ENCODE measurements around the gene PDE1C. TPM values are rescaled to one million over a fixed set of nuclear protein-coding genes. Genes with fewer than 3 reads are reported as not detected.
A peak's percentile ranks its signal among the peaks of the same experiment; 100 is the strongest.

The PDE1C gene
- total and polyA plus RNA-seq, 11 donors = 35.3 to 307 (median 141) TPM

DNA sequence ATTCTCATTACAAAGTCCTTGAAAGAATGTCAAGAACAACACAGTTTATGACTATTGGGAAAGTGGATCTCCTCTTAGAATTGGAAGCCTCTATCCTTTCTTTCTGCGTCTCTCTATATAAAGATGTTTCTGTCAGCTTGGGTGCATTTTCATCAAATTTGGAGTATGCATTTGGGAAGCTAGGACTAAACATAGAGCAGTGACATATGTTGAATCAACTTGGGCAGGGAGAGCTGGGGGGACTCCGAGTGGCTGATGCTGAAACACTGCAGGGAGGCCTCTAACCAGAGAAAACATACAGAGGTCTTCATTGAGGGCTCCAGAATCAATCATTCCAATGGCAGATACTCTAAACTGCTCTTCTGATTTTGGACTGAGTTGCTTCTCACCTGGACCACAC, 147.4 kb downstream of the PDE1C start:
- H3K4me3 ChIP-seq = no peak overlapping the region
- WGBS, 4 donors = 73 to 80% (median 76%) methylated on average over 2 of the region's 2 CpGs
- ATAC-seq (no peak), DNase-seq (no peak)
- intact Hi-C loops (cut with DNase I) = no loop called here
- H3K4me1 ChIP-seq = peaks cover 0 to 75% (median 19%) of the 10 kb centered on the region in 12 donors
- TF ChIP-seq POLR2A (IDR thresholded peaks at IDR 0.05) = no peak
- TF ChIP-seq, protein P1, sequence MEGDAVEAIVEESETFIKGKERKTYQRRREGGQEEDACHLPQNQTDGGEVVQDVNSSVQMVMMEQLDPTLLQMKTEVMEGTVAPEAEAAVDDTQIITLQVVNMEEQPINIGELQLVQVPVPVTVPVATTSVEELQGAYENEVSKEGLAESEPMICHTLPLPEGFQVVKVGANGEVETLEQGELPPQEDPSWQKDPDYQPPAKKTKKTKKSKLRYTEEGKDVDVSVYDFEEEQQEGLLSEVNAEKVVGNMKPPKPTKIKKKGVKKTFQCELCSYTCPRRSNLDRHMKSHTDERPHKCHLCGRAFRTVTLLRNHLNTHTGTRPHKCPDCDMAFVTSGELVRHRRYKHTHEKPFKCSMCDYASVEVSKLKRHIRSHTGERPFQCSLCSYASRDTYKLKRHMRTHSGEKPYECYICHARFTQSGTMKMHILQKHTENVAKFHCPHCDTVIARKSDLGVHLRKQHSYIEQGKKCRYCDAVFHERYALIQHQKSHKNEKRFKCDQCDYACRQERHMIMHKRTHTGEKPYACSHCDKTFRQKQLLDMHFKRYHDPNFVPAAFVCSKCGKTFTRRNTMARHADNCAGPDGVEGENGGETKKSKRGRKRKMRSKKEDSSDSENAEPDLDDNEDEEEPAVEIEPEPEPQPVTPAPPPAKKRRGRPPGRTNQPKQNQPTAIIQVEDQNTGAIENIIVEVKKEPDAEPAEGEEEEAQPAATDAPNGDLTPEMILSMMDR (IDR thresholded peaks at IDR 0.05) = no peak
- H3K9me3 ChIP-seq = no peaks in the 10 kb centered on the region
- no peaks in the 10 kb centered on the region for H3K36me3 ChIP-seq
- H3K27ac ChIP-seq = no peak overlapping the region
- H3K27me3 ChIP-seq = no peaks in the 10 kb centered on the region

DNA sequence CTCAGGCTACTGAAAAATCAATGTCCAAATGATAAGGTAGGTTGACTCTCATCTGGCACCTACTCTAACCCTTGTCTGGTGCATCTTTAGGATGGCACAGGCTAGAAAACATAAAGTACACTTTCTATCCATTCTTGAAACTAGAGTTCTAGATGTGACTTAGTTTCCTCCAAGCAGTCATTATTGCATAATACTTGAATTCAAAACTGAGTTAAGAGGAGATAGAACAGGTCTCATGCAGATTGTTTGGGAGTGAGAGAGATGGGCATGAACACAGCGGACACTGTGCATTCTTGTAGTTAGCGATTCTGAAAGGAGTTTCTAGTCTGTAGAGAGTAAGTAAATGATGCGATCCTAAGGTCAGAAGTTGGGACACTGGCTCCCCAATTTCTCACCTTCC, 149.2 kb downstream of the PDE1C start:
- 90 to 96% (median 93%) methylated on average over 3 of the region's 3 CpGs for WGBS, 4 donors
- TF ChIP-seq POLR2A (IDR thresholded peaks at IDR 0.05) = no peak
- TF ChIP-seq, protein P1 (IDR thresholded peaks at IDR 0.05) = no peak
- Histone ChIP-seq H3K27me3 (no peaks in the 10 kb centered on the region), H3K4me1 (peaks cover 0 to 71% (median 19%) of the 10 kb centered on the region in 12 donors), H3K4me3 (no peak overlapping the region), H3K9me3 (no peaks in the 10 kb centered on the region), H3K27ac (no peak overlapping the region), H3K36me3 (no peaks in the 10 kb centered on the region)
- intact Hi-C loops (cut with DNase I) = no loop called here
- no peak for DNase-seq
- ATAC-seq = no peak

DNA sequence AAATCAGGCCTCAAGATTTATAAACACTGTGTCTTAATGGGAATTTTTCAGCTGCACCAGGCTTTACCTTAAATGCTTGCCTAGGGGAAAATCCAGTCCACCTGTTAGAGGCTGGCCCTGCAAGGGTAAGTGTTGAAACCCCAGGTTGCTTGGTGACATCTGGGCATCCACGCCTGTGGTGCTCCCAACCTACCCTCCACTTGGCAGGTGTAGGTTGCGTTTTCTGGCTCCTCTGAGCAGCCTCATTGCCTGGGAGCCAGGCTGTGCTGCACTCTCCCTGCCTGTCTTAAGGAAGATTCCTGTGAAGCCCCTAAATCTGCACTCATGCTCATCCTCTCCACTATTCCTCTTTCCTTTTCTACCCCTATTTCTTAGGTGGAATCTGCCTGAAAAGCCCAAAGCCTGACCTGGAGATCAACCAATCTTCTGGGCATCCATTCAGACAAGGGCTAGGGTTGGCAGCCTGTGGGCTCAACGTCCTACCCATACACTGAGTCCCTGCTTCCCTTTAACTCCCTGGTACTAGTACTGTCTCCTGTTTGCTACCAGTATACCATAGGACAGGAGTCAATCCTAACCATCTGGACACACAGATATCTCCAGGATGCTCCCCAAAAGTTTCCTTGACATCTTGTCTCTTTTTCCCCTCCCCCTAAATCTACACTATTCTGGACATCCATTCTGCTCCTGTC, 150.4 kb downstream of the PDE1C start:
- WGBS, 4 donors = 46 to 58% (median 48%) methylated on average over 3 of the region's 3 CpGs
- Histone ChIP-seq H3K27me3 (no peaks in the 10 kb centered on the region), H3K36me3 (no peaks in the 10 kb centered on the region), H3K9me3 (no peaks in the 10 kb centered on the region), H3K27ac (peak overlapping the region in 8 of 12 donors; percentile 37 to 72 (median 56)), H3K4me3 (no peak overlapping the region), H3K4me1 (peaks cover 0 to 81% (median 21%) of the 10 kb centered on the region in 12 donors)
- intact Hi-C loops (cut with DNase I) = loop anchor here in 1 of 10 donors (5.0 kb wide), 1 partner anchor 37 kb away; no protein-coding TSS in a partner anchor
- ATAC-seq (peak in 3 of 4 donors; percentile 31 to 54 (median 54)), DNase-seq (no peak)
- TF ChIP-seq, protein P1 (IDR thresholded peaks at IDR 0.05) = no peak
- TF ChIP-seq POLR2A (IDR thresholded peaks at IDR 0.05) = no peak

DNA sequence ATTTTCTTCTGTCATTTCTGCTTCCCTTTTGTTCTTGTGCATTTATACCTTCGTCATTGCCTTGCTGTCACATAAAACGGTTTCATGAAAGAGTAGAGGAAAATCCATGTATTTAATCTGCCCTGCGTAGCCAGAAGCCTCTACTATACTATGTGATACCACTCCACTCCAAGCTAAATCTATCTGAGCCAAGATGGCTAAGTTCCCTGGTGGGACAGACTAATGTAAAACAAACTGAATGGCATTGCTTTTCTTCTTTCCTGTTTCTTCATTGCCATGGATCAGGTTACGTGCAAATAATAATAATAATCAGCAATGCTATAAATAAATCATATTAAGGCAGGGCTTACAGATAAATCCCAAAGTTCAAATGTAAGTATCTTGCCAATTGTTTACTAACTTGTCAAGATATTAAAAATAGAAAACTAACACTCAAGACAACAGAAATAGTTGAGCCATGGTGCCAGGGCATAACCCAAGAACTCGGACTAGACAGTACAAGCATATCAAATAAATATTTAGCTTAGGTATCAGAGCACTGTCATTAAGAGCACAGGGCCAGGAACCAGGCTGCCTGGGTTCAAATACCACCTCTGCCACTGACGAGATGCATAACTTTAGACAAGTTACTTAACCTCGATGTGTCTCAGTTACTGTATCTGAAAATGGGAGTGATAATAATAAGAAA, 151.4 kb downstream of the PDE1C start:
- Histone ChIP-seq H3K27me3 (no peaks in the 10 kb centered on the region), H3K4me1 (peaks cover 0 to 85% (median 25%) of the 10 kb centered on the region in 12 donors), H3K9me3 (no peaks in the 10 kb centered on the region), H3K27ac (peak overlapping the region; percentile 7 to 72 (median 56)), H3K4me3 (peak overlapping the region in 2 of 12 donors; percentile 2 to 21), H3K36me3 (no peaks in the 10 kb centered on the region)
- 42 to 59% (median 51%) methylated on average over 7 of the region's 7 CpGs for WGBS, 4 donors
- peak in 1 of 5 donors; percentile 26 for DNase-seq
- intact Hi-C loops (cut with DNase I) = loop anchor here in 1 of 10 donors (5.0 kb wide), 1 partner anchor 38 kb away; no protein-coding TSS in a partner anchor
- no peak for TF ChIP-seq POLR2A (IDR thresholded peaks at IDR 0.05)
- ATAC-seq = peak; percentile 41 to 74 (median 56)
